Hepatocyte (in vitro differentiated cells): ENCODE results near the gene P2RY14. TPM values are rescaled to one million over a fixed set of nuclear protein-coding genes. Genes with fewer than 3 reads are reported as not detected.

Experiments used
- DNase-seq: peaks from one replicate; pipeline ENCODE4 v3.0.0-alpha.2; 2016; ENCODE audit warnings: low spot score
- H2AFZ ChIP-seq: fragments of 200-600 bp; sonication (generic); 2 replicates; pipeline ENCODE4 v1.6.0; 2016; ENCODE audit warnings: antibody characterized with exemption, mild to moderate bottlenecking
- H3K27ac ChIP-seq: fragments of 200-600 bp; sonication (generic); 2 replicates; pipeline ENCODE4 v1.5.1; 2016; ENCODE audit warnings: mild to moderate bottlenecking
- H3K27me3 ChIP-seq: fragments of 200-600 bp; sonication (generic); 2 replicates; pipeline ENCODE4 v1.6.1; 2016
- H3K36me3 ChIP-seq: fragments of 200-600 bp; sonication (generic); replicated peaks from 2 replicates; pipeline ENCODE4 v1.5.1; 2016; ENCODE audit warnings: low read depth; ENCODE audit not compliant: insufficient read depth
- H3K4me1 ChIP-seq: fragments of 200-600 bp; sonication (generic); 2 replicates; pipeline ENCODE4 v1.5.1; 2016; ENCODE audit warnings: mild to moderate bottlenecking, moderate library complexity; ENCODE audit not compliant: insufficient read depth
- H3K4me2 ChIP-seq: fragments of 200-600 bp; sonication (generic); 2 replicates; pipeline ENCODE4 v1.6.0; 2016
- H3K4me3 ChIP-seq: fragments of 200-600 bp; sonication (generic); 2 replicates; pipeline ENCODE4 v1.5.1; 2016; ENCODE audit warnings: mild to moderate bottlenecking
- H3K79me2 ChIP-seq: fragments of 200-600 bp; sonication (generic); 2 replicates; pipeline ENCODE4 v1.6.0; 2017; ENCODE audit warnings: mild to moderate bottlenecking
- H3K9me2 ChIP-seq: fragments of 200-600 bp; sonication (generic); replicated peaks from 2 replicates; pipeline ENCODE4 v1.6.0; 2017; ENCODE audit warnings: mild to moderate bottlenecking; ENCODE audit not compliant: insufficient read depth
- H3K9me3 ChIP-seq: fragments of 200-600 bp; sonication (generic); 2 replicates; pipeline ENCODE4 v1.5.1; 2016; ENCODE audit warnings: low read depth, mild to moderate bottlenecking
- H4K20me1 ChIP-seq: fragments of 200-600 bp; sonication (generic); 2 replicates; pipeline ENCODE4 v1.6.0; 2016; ENCODE audit warnings: mild to moderate bottlenecking; ENCODE audit not compliant: insufficient read depth, poor library complexity, severe bottlenecking
- EZH2 ChIP-seq: fragments of 200-600 bp; sonication (generic); IDR thresholded peaks from 2 replicates; pipeline ENCODE4 v1.6.1; 2016; ENCODE audit warnings: antibody characterized with exemption, mild to moderate bottlenecking, borderline replicate concordance
- EZH2phosphoT487 ChIP-seq: fragments of 200-600 bp; sonication (generic); IDR thresholded peaks from one replicate; pipeline ENCODE4 v1.6.1; 2018; ENCODE audit warnings: antibody characterized with exemption, mild to moderate bottlenecking, low read depth, moderate library complexity; ENCODE audit not compliant: unreplicated experiment, severe bottlenecking
- WGBS: methylation state at CpG from one replicate; pipeline ENCODE4 v1.1.6; 2016; ENCODE audit warnings: low lambda C conversion rate; ENCODE audit errors: missing lambda C conversion rate; 5-methylcytosine and 5-hydroxymethylcytosine counted together
- polyA plus RNA-seq: library from polyadenylated mRNA; unstranded; fragments of >200 nt; fragmentation: Nextera tagmentation; extraction: Ambion mirVana; gene quantifications from 2 replicates; pipeline ENCODE4 v1.2.1, GENCODE V29; 2016
- total RNA-seq: library from RNA; depleted of rRNA; stranded (reverse); fragments of >200 nt; gene quantifications from 2 replicates; pipeline ENCODE4 v1.2.3, GENCODE V29; 2014
- TF ChIP-seq, protein P1 (sequence below): fragments of 200-600 bp; sonication (generic); IDR thresholded peaks from 2 replicates; pipeline ENCODE4 v1.5.1; 2016; ENCODE audit warnings: antibody characterized with exemption, mild to moderate bottlenecking; ENCODE audit not compliant: poor library complexity

The P2RY14 gene
- total and polyA plus RNA-seq, 2 experiments from 2014 or later, result 0.11 TPM; not detected in 1

DNA sequence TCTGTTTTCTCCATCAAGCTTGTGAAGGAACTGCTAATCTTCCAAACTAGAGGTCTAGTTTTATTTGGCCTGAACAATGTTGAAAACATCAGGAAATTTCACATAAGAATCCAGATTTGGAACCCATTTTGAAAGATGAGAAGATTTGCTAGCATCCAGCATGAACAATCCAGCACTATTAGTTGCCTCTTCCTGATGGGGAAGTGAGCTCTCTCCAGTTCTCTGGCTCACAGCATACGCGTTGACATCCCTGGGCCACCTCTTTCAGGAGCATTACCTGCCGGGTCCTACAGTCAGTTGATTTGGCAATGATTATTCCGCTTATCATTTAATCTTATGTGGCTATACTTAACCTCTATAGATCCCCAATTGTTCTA, 27.4 kb upstream of the P2RY14 start:
- Histone ChIP-seq H4K20me1 (no peaks in the 10 kb centered on the region), H3K79me2 (no peaks in the 10 kb centered on the region), H3K4me2 (no peak overlapping the region), H3K4me3 (no peak overlapping the region), H3K27ac (peak overlapping the region; percentile 84), H3K9me2 (no peaks in the 10 kb centered on the region), H3K9me3 (no peaks in the 10 kb centered on the region), H2AFZ (peak overlapping the region; percentile 10), H3K27me3 (no peaks in the 10 kb centered on the region), H3K36me3 (no peaks in the 10 kb centered on the region), H3K4me1 (peaks cover 15% of the 10 kb centered on the region)
- DNase-seq, result no peak
- WGBS, result 92% methylated on average over 4 of the region's 4 CpGs
- TF ChIP-seq EZH2phosphoT487 (no peak), EZH2 (no peak)
- TF ChIP-seq, protein P1, sequence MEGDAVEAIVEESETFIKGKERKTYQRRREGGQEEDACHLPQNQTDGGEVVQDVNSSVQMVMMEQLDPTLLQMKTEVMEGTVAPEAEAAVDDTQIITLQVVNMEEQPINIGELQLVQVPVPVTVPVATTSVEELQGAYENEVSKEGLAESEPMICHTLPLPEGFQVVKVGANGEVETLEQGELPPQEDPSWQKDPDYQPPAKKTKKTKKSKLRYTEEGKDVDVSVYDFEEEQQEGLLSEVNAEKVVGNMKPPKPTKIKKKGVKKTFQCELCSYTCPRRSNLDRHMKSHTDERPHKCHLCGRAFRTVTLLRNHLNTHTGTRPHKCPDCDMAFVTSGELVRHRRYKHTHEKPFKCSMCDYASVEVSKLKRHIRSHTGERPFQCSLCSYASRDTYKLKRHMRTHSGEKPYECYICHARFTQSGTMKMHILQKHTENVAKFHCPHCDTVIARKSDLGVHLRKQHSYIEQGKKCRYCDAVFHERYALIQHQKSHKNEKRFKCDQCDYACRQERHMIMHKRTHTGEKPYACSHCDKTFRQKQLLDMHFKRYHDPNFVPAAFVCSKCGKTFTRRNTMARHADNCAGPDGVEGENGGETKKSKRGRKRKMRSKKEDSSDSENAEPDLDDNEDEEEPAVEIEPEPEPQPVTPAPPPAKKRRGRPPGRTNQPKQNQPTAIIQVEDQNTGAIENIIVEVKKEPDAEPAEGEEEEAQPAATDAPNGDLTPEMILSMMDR, result no peak

DNA sequence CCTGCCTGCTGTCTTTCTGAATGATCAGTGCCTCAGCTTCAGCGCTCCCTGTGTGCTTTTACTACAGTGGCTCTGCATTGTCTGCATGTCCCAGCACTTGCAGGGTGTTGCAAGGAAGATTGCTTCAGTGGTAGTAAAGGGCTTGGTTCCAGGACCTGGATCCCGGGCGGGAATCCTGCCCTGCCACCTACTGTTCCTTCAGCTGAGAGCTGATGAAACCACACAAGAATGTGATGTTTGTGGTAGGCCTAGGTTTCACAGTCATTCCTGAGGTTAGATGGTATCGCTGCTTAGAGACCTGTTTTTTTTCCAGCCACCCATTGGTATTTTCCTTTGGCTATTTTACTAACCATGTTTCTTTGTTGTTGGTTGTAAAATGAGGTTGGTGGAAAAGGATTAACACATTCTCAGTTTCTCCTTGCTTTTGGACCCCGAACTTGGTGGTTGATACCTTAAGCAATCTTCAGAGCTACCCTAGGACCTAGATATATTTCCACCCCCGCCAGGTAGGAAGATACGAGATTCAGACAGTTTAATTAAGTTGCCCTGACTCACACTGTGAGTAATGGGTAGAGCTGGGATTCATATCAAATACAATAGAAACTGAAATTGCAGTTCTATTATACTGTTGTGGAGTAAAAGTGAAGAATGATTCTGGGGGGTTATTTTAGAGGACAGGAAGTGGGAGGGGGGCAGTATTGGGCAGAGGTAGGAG, 26.9 kb upstream of the P2RY14 start:
- H3K4me1 ChIP-seq, result peaks cover 15% of the 10 kb centered on the region
- WGBS, result 32% methylated on average over 7 of the region's 7 CpGs
- DNase-seq, result peak; percentile 89
- TF ChIP-seq, protein P1, result peak; percentile 34
- TF ChIP-seq EZH2, result no peak
- no peak for TF ChIP-seq EZH2phosphoT487
- no peaks in the 10 kb centered on the region for H3K79me2 ChIP-seq
- no peaks in the 10 kb centered on the region for H3K9me3 ChIP-seq
- H4K20me1 ChIP-seq, result no peaks in the 10 kb centered on the region
- no peaks in the 10 kb centered on the region for H3K27me3 ChIP-seq
- H3K9me2 ChIP-seq, result no peaks in the 10 kb centered on the region
- peak overlapping the region; percentile 84 for H3K27ac ChIP-seq
- no peak overlapping the region for H3K4me3 ChIP-seq
- H2AFZ ChIP-seq, result peak overlapping the region; percentile 10
- H3K36me3 ChIP-seq, result no peaks in the 10 kb centered on the region
- peak overlapping the region; percentile 20 for H3K4me2 ChIP-seq

DNA sequence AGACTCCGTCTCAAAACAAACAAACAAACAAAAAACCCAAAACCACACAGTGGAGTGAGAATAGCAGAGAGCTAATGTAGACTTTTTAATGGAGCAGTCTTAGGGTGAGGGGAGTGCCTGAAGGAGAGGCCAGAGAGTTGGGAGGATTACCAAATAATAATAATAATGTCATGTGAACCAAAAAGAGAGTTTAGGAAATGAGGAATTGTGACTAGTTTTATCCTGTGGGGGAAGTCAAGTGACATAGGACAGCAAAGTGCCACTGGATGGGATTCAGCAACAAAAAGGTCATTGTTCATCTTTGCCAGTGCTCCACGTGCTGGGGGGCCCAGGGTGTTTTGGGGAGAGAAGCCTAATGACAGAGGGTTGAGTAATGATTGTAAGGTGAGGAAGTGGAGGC, 25.4 kb upstream of the P2RY14 start:
- Histone ChIP-seq H3K9me2 (no peaks in the 10 kb centered on the region), H2AFZ (no peak overlapping the region), H4K20me1 (no peaks in the 10 kb centered on the region), H3K4me1 (peaks cover 15% of the 10 kb centered on the region), H3K27me3 (no peaks in the 10 kb centered on the region), H3K4me2 (no peak overlapping the region), H3K9me3 (no peaks in the 10 kb centered on the region), H3K36me3 (no peaks in the 10 kb centered on the region), H3K79me2 (no peaks in the 10 kb centered on the region), H3K4me3 (no peak overlapping the region), H3K27ac (peak overlapping the region; percentile 3)
- WGBS, result 80% methylated on average over 2 of the region's 2 CpGs
- TF ChIP-seq EZH2phosphoT487, result no peak
- DNase-seq, result no peak

DNA sequence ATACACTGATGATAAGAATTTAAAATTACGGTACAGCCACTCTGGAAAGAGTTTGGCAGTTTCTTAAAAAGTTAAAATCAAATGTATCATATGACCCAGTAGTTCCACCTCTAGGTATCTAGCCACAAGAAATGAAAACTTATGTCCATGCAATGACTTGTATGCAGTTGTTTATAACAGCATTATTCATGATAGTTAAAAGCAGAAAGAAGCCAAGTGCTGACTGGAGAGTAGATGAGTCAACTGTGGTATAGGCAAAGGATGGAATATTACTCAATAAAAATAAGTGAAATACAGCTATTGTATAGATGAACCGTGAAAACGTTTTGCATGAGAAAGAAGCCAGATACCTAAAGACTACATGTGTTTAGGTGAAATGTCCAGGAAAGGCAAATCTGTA, 23.4 kb upstream of the P2RY14 start:
- Histone ChIP-seq H3K4me1 (peaks cover 15% of the 10 kb centered on the region), H2AFZ (no peak overlapping the region), H4K20me1 (no peaks in the 10 kb centered on the region), H3K36me3 (no peaks in the 10 kb centered on the region), H3K9me3 (no peaks in the 10 kb centered on the region), H3K79me2 (no peaks in the 10 kb centered on the region), H3K27me3 (no peaks in the 10 kb centered on the region), H3K4me2 (no peak overlapping the region), H3K4me3 (no peak overlapping the region), H3K9me2 (no peaks in the 10 kb centered on the region), H3K27ac (no peak overlapping the region)
- TF ChIP-seq EZH2, result no peak
- TF ChIP-seq, protein P1, result no peak
- no peak for TF ChIP-seq EZH2phosphoT487
- DNase-seq, result no peak
- 91% methylated on average over 3 of the region's 3 CpGs for WGBS
